SK-N-SH (cell line): ENCODE measurements around the gene TUBGCP6. TPM values are rescaled to one million over a fixed set of nuclear protein-coding genes. Genes with fewer than 3 reads are reported as not detected.

Experiments
- CTCF ChIA-PET: fragments of 300-600, 350-600 bp; formaldehyde crosslinking; extraction: SDS; loops from one replicate; lab custom pipeline; 2021; lab: Yijun Ruan, JAX
- POLR2A ChIA-PET: fragments of 350-600 bp; sonication (Branson Sonifier 250); formaldehyde crosslinking; extraction: SDS; loops from one replicate; lab custom pipeline; 2020; ENCODE audit warnings: antibody characterized with exemption, inconsistent platforms; lab: Yijun Ruan, JAX
- DNase-seq: peaks from one replicate; pipeline ENCODE4 v3.0.0; 2012
- H2AFZ ChIP-seq: fragments of 200-600 bp; sonication (generic); 2 replicates; pipeline ENCODE4 v1.8.1; 2016; ENCODE audit warnings: antibody characterized with exemption, mild to moderate bottlenecking, low read depth
- H3F3A ChIP-seq: fragments of 200-600 bp; sonication (generic); replicated peaks from 2 replicates; pipeline ENCODE3; 2016; ENCODE audit warnings: antibody characterized with exemption, mild to moderate bottlenecking; ENCODE audit not compliant: insufficient read depth
- H3K27ac ChIP-seq, 2 experiments: fragments of 200-500 bp in 1 of 2; fragments of 200-600 bp in 1 of 2; sonication (Bioruptor generic) in 1 of 2; sonication (generic), shearing (Covaris generic) in 1 of 2; 2 replicates each; pipeline versions ENCODE4 v1.5.1 to v1.6.1; 2014 to 2016; ENCODE audit warnings: low read depth in 2 of 2, inconsistent platforms in 1 of 2, low read length in 1 of 2, mild to moderate bottlenecking in 1 of 2, mixed read lengths in 1 of 2
- H3K27me3 ChIP-seq: fragments of 200-600 bp; sonication (generic), shearing (Covaris generic); 2 replicates; pipeline ENCODE4 v1.6.1; 2016; ENCODE audit warnings: mixed run types; ENCODE audit not compliant: insufficient read depth
- H3K36me3 ChIP-seq, 2 experiments: fragments of 200-500 bp in 1 of 2; fragments of 200-600 bp in 1 of 2; sonication (Bioruptor generic) in 1 of 2; sonication (generic) in 1 of 2; replicated peaks in 1 of 2; 2 replicates each; pipeline versions ENCODE3 to v1.5.1; 2014 to 2016; ENCODE audit warnings: low read length in 1 of 2, mild to moderate bottlenecking in 1 of 2; ENCODE audit not compliant: insufficient read depth in 2 of 2, control insufficient read depth in 1 of 2
- H3K4me1 ChIP-seq, 2 experiments: fragments of 200-500 bp in 1 of 2; fragments of 200-600 bp in 1 of 2; sonication (Bioruptor generic) in 1 of 2; sonication (generic), shearing (Covaris generic) in 1 of 2; 2 replicates each; pipeline versions ENCODE4 v1.5.1 to v1.6.1; 2014 to 2016; ENCODE audit warnings: low read depth in 1 of 2, low read length in 1 of 2, mixed run types in 1 of 2; ENCODE audit not compliant: insufficient read depth in 2 of 2, control insufficient read depth in 1 of 2
- H3K4me2 ChIP-seq: fragments of 200-600 bp; sonication (generic), shearing (Covaris generic); 2 replicates; pipeline ENCODE4 v1.6.1; 2017; ENCODE audit warnings: mixed run types
- H3K4me3 ChIP-seq, 2 experiments: fragments of 200-500 bp in 1 of 2; fragments of 200-600 bp in 1 of 2; sonication (Bioruptor generic) in 1 of 2; sonication (generic), shearing (Covaris generic) in 1 of 2; 2 replicates each; pipeline versions ENCODE4 v1.5.1 to v1.8.1; 2014 to 2016; ENCODE audit warnings: low read depth in 2 of 2, inconsistent platforms in 1 of 2, low read length in 1 of 2, mild to moderate bottlenecking in 1 of 2, mixed read lengths in 1 of 2, moderate library complexity in 1 of 2
- H3K79me2 ChIP-seq: fragments of 200-600 bp; sonication (generic); 2 replicates; pipeline ENCODE4 v1.8.1; 2017; ENCODE audit warnings: mild to moderate bottlenecking; ENCODE audit not compliant: insufficient read depth
- H3K9ac ChIP-seq: fragments of 200-600 bp; sonication (generic); 2 replicates; pipeline ENCODE4 v1.6.1; 2017; ENCODE audit warnings: mixed run types
- H3K9me2 ChIP-seq: fragments of 200-600 bp; sonication (generic); 2 replicates; pipeline ENCODE4 v1.6.1; 2017; ENCODE audit warnings: mixed run types
- H3K9me3 ChIP-seq: fragments of 200-600 bp; sonication (generic); 2 replicates; pipeline ENCODE4 v1.6.1; 2017; ENCODE audit warnings: mixed run types, mild to moderate bottlenecking, moderate library complexity
- H4K20me1 ChIP-seq: fragments of 200-600 bp; sonication (generic); 2 replicates; pipeline ENCODE4 v1.6.1; 2017; ENCODE audit warnings: mild to moderate bottlenecking, mixed run types; ENCODE audit not compliant: insufficient read depth
- CTCF ChIP-seq: fragments of 200-600 bp; sonication (generic); IDR thresholded peaks from 2 replicates; pipeline ENCODE4 v1.6.1; 2017; ENCODE audit warnings: antibody characterized with exemption, mild to moderate bottlenecking, moderate library complexity
- FOSL2 ChIP-seq: IDR thresholded peaks from 2 replicates; pipeline ENCODE4 v1.4.0; 2012; ENCODE audit warnings: low read depth, mild to moderate bottlenecking, moderate library complexity, borderline replicate concordance
- FOXJ3 ChIP-seq: sonication (generic); formaldehyde crosslinking; IDR thresholded peaks from 2 replicates; pipeline ENCODE4 v1.5.1; 2020; ENCODE audit warnings: mild to moderate bottlenecking, missing genetic modification reagents
- FOXM1 ChIP-seq: IDR thresholded peaks from 2 replicates; pipeline ENCODE4 v1.4.0; 2012; ENCODE audit warnings: low read depth, mild to moderate bottlenecking
- GABPA ChIP-seq: IDR thresholded peaks from 2 replicates; pipeline ENCODE4 v1.4.0; 2012; ENCODE audit warnings: low read depth, mild to moderate bottlenecking
- GATA2 ChIP-seq: sonication (generic); formaldehyde crosslinking; IDR thresholded peaks from 2 replicates; pipeline ENCODE4 v1.5.0; 2020; ENCODE audit warnings: mild to moderate bottlenecking, missing genetic modification reagents
- MAX ChIP-seq: IDR thresholded peaks from 2 replicates; pipeline ENCODE4 v1.4.0; 2012; ENCODE audit warnings: low read depth
- MXI1 ChIP-seq: IDR thresholded peaks from 2 replicates; pipeline ENCODE4 v1.6.1; 2012; ENCODE audit warnings: mild to moderate bottlenecking, low read depth, low read length, improper control_type of control experiment
- PBX3 ChIP-seq: IDR thresholded peaks from 2 replicates; pipeline ENCODE4; 2012
- RCOR1 ChIP-seq: fragments of 150-350 bp; IDR thresholded peaks from 2 replicates; pipeline ENCODE4 v1.6.1; 2017; ENCODE audit warnings: antibody characterized with exemption, low read length
- SIN3A ChIP-seq: IDR thresholded peaks from 2 replicates; pipeline ENCODE4 v1.6.1; 2012; ENCODE audit warnings: low read depth, mild to moderate bottlenecking, low read length, moderate library complexity, borderline replicate concordance
- SMC3 ChIP-seq: IDR thresholded peaks from 2 replicates; pipeline ENCODE4 v1.6.1; 2012; ENCODE audit warnings: low read depth, low read length, improper control_type of control experiment
- TAF1 ChIP-seq: IDR thresholded peaks from 2 replicates; pipeline ENCODE4 v1.6.1; 2012; ENCODE audit warnings: low read depth, mild to moderate bottlenecking, low read length, moderate library complexity, borderline replicate concordance
- TCF12 ChIP-seq: IDR thresholded peaks from 2 replicates; pipeline ENCODE4 v1.4.0; 2012
- USF1 ChIP-seq: IDR thresholded peaks from 2 replicates; pipeline ENCODE4 v1.4.0; 2012; ENCODE audit warnings: low read depth, borderline replicate concordance
- USF2 ChIP-seq: fragments of 150-350 bp; IDR thresholded peaks from 2 replicates; pipeline ENCODE4 v1.6.1; 2017; ENCODE audit warnings: antibody characterized with exemption, low read length, low read depth, borderline replicate concordance
- whole genome bisulfite sequencing: methylation state at CpG from one replicate; pipeline ENCODE4 v1.1.6; 2017; ENCODE audit warnings: low lambda C conversion rate; 5-methylcytosine and 5-hydroxymethylcytosine counted together
- polyA plus RNA-seq, 3 experiments: library from polyadenylated mRNA; depleted of rRNA; stranded (reverse); fragments of >200 nt; gene quantifications; 2 replicates each; pipeline ENCODE4 v1.2.3, GENCODE V29; 2012
- TF ChIP-seq, protein P1 (sequence below): fragments of 150-350 bp; IDR thresholded peaks from 2 replicates; pipeline ENCODE4 v1.6.1; 2016; ENCODE audit warnings: mild to moderate bottlenecking, low read depth, low read length

TUBGCP6 gene
- polyA plus RNA-seq, 1 of the 3 experiments (the other 2 are of a cell fraction): 40.4 TPM

DNA sequence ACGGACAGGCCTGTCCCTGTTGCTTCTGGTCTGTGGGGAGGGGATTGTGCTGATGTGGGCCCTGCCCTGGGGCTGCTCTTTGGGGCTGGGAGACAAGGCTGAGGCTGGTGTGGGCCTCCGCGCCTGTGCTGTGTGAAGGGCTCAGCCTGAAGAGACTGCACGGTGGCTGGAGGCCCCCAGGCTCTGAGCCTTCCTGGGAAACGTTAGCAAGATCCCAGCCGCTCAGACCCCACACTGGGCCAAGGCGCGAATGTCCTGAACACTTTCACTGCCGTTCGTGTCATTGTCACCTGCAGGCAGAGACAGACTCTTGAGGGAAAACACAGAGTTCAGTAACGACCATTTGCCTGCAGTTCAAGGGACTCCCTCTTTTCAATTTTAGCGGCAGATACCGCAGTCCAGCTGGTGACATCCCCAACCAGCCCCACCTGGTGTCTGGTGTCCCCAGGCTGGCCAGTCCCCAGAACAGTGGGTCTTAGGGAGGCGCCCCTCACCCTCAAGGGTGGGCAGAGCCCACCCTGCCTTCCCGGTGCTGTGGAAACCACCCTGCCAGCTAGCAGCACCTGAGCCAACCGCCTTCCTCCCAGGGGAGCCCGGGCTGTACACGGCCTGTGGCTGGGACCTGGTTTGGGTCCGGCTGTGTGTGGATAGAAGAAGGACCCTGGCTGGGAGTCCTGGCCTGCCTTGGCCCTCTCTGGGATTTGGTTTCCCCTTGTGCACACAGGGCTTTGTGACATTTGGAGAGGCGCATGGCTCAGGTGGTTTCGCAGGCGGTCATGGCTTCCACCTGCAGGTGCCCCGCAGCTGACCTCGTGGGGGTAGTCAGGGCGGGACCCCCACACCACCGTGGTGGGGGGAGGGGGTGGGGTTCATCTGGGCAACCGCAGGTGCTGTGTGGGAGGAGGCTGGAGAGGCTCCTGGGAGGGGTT lies 68.6 kb downstream of the TUBGCP6 start:
- 84% methylated on average over 18 of the region's 27 CpGs for WGBS
- H3K27me3 ChIP-seq: no peaks in the 10 kb centered on the region
- no peaks in the 10 kb centered on the region for H3K36me3 ChIP-seq
- no peaks in the 10 kb centered on the region; a peak in 1 of 4 replicates for H3K4me1 ChIP-seq
- ChIA-PET CTCF (interaction anchor here (1.7 kb wide), 1 partner anchor 15 kb away, joined by 5 read pairs; no protein-coding TSS in a partner anchor), POLR2A (interaction anchor here (0.6 kb wide), 1 partner anchor 287 kb away, joined by 3 read pairs; no protein-coding TSS in a partner anchor)
- H2AFZ ChIP-seq: no peak overlapping the region
- TF ChIP-seq GATA2 (CRISPR knock-in tag) (no peak), TAF1 (no peak), PBX3 (no peak)
- DNase-seq: no peak
- H3K9me2 ChIP-seq: no peaks in the 10 kb centered on the region
- no peak overlapping the region for H3K27ac ChIP-seq
- H4K20me1 ChIP-seq: no peaks in the 10 kb centered on the region
- no peaks in the 10 kb centered on the region for H3K79me2 ChIP-seq
- H3K9me3 ChIP-seq: no peaks in the 10 kb centered on the region
- H3K4me3 ChIP-seq: no peak overlapping the region
- H3K4me2 ChIP-seq: no peak overlapping the region
- no peak overlapping the region for H3K9ac ChIP-seq
- no peaks in the 10 kb centered on the region for H3F3A ChIP-seq

GRCh38 chr22:50175191-50175461 lies 69.7 kb downstream of the TUBGCP6 start:
- no peaks in the 10 kb centered on the region for H3K36me3 ChIP-seq
- TF ChIP-seq MAX: no peak
- TF ChIP-seq, protein P1, sequence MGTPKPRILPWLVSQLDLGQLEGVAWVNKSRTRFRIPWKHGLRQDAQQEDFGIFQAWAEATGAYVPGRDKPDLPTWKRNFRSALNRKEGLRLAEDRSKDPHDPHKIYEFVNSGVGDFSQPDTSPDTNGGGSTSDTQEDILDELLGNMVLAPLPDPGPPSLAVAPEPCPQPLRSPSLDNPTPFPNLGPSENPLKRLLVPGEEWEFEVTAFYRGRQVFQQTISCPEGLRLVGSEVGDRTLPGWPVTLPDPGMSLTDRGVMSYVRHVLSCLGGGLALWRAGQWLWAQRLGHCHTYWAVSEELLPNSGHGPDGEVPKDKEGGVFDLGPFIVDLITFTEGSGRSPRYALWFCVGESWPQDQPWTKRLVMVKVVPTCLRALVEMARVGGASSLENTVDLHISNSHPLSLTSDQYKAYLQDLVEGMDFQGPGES: no peak
- TF ChIP-seq FOXJ3: no peak
- TF ChIP-seq USF2: no peak
- TF ChIP-seq RCOR1: no peak
- no peak for TF ChIP-seq SIN3A
- no peak for TF ChIP-seq GABPA
- no peak for TF ChIP-seq USF1
- no peak for TF ChIP-seq CTCF
- TF ChIP-seq TCF12: no peak
- TF ChIP-seq GATA2 (CRISPR knock-in tag): no peak
- TF ChIP-seq MXI1: no peak
- TF ChIP-seq FOXM1: no peak
- no peak for TF ChIP-seq FOSL2
- no peak for TF ChIP-seq SMC3
- no peak for TF ChIP-seq TAF1
- WGBS: 76% methylated on average over 2 of the region's 6 CpGs
- H3K79me2 ChIP-seq: no peaks in the 10 kb centered on the region
- no peaks in the 10 kb centered on the region for H3K9me3 ChIP-seq
- no peaks in the 10 kb centered on the region for H4K20me1 ChIP-seq
- no peak overlapping the region for H3K4me3 ChIP-seq
- no peak for DNase-seq
- H3K9me2 ChIP-seq: no peaks in the 10 kb centered on the region
- H3K4me1 ChIP-seq: peaks cover 0 to 3% of the 10 kb centered on the region in 2 experiments; a peak in 1 of 4 replicates
- CTCF ChIA-PET: interaction anchor here (1.7 kb wide), 1 partner anchor 16 kb away, joined by 5 read pairs; no protein-coding TSS in a partner anchor
- POLR2A ChIA-PET: interaction anchor here (0.6 kb wide), 1 partner anchor 286 kb away, joined by 3 read pairs; no protein-coding TSS in a partner anchor
- no peaks in the 10 kb centered on the region for H3F3A ChIP-seq
- H3K27ac ChIP-seq: no peak overlapping the region
- no peak overlapping the region for H3K9ac ChIP-seq
- H2AFZ ChIP-seq: no peak overlapping the region
- no peak overlapping the region for H3K4me2 ChIP-seq
- no peaks in the 10 kb centered on the region for H3K27me3 ChIP-seq
